ENCODE data around the gene PRKCB. TPM values are rescaled to one million over a fixed set of nuclear protein-coding genes. Genes with fewer than 3 reads are reported as not detected.
A peak's percentile ranks its signal among the peaks of the same experiment; 100 is the strongest.

The PRKCB gene
- total RNA-seq, 1 donor from 2014 or later, result 28.7 TPM

DNA sequence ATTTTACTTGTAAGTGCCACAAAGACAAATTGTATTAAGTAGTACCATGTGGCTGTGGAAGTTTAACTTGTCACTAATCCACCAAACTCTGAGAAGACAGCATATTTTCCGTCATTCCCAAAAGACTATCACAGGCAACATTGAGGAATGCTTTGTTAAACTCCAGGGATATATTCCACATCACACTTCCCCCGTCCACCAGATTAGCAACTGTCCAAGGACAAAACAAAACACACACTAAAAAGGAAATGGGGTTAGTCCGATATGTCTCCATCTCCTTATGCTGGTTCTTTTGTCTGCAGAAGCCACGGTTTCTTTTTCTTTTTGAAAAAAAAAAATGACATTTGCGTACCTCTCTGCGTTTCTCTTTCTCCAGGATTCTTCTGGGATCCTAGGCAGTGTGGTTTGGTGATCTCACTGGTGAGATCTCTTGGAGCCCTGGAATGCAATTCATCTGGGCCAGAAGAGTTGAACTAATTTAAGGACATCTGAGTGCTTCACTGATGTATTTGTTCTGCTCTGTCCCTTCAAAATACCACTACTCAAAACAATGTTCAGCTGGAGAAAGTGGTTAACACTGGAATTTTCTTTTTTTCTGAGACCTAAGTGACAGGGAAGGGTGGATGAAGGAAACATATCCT is 40.6 kb downstream of the PRKCB start:
- Mint-ChIP-seq H3K4me1 (ENCODE audit: unreplicated experiment) (peaks cover 14% of the 10 kb centered on the region), H3K27me3 (ENCODE audit: unreplicated experiment) (no peaks in the 10 kb centered on the region), H3K9me3 (ENCODE audit: unreplicated experiment) (no peaks in the 10 kb centered on the region), H3K4me3 (ENCODE audit: unreplicated experiment) (no peak overlapping the region), H3K27ac (ENCODE audit: unreplicated experiment) (peak overlapping the region; percentile 49), H3K36me3 (ENCODE audit: low read depth, unreplicated experiment) (peaks cover 1% of the 10 kb centered on the region)
- TF ChIP-seq, protein P1, sequence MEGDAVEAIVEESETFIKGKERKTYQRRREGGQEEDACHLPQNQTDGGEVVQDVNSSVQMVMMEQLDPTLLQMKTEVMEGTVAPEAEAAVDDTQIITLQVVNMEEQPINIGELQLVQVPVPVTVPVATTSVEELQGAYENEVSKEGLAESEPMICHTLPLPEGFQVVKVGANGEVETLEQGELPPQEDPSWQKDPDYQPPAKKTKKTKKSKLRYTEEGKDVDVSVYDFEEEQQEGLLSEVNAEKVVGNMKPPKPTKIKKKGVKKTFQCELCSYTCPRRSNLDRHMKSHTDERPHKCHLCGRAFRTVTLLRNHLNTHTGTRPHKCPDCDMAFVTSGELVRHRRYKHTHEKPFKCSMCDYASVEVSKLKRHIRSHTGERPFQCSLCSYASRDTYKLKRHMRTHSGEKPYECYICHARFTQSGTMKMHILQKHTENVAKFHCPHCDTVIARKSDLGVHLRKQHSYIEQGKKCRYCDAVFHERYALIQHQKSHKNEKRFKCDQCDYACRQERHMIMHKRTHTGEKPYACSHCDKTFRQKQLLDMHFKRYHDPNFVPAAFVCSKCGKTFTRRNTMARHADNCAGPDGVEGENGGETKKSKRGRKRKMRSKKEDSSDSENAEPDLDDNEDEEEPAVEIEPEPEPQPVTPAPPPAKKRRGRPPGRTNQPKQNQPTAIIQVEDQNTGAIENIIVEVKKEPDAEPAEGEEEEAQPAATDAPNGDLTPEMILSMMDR (IDR thresholded peaks at IDR 0.05; ENCODE audit: unreplicated experiment), result no peak
- no peak for DNase-seq (ENCODE audit: low spot score)

DNA sequence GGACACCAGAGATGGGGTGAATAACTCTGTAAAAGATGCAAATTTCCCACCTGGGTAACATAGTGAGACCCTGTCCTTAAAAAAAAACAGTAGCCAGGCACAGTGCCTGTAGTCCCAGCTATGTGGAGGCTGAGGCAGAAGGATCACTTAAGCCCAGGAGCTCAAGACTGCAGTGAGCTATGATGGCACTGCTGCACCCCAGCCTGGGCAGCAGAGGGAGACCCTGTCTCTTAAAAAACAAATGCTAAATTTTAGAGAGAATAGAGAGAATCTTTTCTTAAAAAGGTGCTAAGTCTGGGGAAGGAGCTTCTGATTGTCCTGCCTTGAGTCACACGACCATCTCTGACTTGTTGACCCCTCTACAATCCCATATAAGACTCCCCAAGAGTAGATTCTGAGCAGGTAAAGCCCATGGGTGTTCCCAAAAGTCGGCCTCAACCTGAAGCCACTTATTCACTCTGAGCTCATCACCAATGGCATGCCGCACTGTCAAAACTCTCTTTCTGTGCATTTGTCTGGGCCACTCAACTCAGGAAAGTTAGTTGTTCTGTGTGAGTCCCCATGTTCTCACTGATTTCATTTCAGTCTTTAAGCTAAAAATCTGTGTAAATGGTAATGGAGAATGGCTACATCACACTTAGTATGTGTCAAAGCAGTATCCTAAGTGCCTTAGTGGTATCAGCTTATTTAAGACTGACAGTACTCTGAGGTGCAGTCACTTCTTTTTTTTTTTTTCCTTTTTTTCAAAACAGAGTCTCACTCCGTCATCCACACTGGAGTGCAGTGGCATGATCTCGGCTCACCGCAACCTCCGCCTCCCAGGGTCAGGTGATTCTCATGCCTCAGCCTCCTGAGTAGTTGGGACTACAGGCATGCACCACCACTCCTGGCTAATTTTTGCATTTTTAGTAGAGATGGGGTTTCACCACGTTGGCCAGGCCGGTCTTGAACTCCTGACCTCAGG is 41.6 kb downstream of the PRKCB start:
- Mint-ChIP-seq H3K27ac (ENCODE audit: unreplicated experiment) (no peak overlapping the region), H3K27me3 (ENCODE audit: unreplicated experiment) (no peaks in the 10 kb centered on the region), H3K9me3 (ENCODE audit: unreplicated experiment) (no peaks in the 10 kb centered on the region), H3K36me3 (ENCODE audit: low read depth, unreplicated experiment) (no peaks in the 10 kb centered on the region), H3K4me3 (ENCODE audit: unreplicated experiment) (no peak overlapping the region), H3K4me1 (ENCODE audit: unreplicated experiment) (peaks cover 14% of the 10 kb centered on the region)
- TF ChIP-seq, protein P1 (IDR thresholded peaks at IDR 0.05; ENCODE audit: unreplicated experiment), result no peak
- DNase-seq (ENCODE audit: low spot score), result no peak

DNA sequence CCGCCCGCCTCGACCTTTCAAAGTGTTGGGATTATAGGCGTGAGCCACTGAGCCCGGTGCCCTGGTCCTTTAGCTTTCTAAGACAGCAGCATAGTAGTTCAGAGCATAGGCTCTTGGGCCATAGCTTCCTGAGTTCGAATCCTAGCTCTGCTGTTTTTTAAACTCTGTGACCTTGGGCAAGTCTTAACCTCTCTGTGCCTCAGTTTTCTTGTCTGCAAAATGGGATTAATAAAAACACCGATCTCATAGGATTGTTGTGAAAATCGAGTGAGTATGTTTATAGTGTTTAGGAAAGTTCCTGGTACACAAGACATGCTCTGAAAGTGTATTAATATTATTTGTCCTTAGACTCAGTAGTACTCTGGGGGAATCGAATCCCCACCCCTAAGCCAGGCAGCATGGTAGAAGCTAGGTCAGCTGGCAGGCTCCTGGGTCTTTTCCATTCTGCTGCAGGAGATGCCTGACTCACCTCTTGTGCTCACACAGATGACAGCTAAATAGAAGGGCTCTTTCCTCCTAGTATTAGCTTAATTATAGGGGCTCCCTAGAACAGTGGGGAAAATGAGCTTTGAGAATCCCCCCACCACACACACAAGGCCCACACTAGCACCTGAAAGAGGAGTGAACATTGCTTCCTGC is 44.1 kb downstream of the PRKCB start:
- TF ChIP-seq, protein P1 (IDR thresholded peaks at IDR 0.05; ENCODE audit: unreplicated experiment), result no peak
- peaks cover 2% of the 10 kb centered on the region for H3K27me3 Mint-ChIP-seq (ENCODE audit: unreplicated experiment)
- H3K9me3 Mint-ChIP-seq (ENCODE audit: unreplicated experiment), result no peaks in the 10 kb centered on the region
- no peak overlapping the region for H3K27ac Mint-ChIP-seq (ENCODE audit: unreplicated experiment)
- peaks cover 14% of the 10 kb centered on the region for H3K4me1 Mint-ChIP-seq (ENCODE audit: unreplicated experiment)
- no peak overlapping the region for H3K4me3 Mint-ChIP-seq (ENCODE audit: unreplicated experiment)
- no peaks in the 10 kb centered on the region for H3K36me3 Mint-ChIP-seq (ENCODE audit: low read depth, unreplicated experiment)
- DNase-seq (ENCODE audit: low spot score), result no peak

DNA sequence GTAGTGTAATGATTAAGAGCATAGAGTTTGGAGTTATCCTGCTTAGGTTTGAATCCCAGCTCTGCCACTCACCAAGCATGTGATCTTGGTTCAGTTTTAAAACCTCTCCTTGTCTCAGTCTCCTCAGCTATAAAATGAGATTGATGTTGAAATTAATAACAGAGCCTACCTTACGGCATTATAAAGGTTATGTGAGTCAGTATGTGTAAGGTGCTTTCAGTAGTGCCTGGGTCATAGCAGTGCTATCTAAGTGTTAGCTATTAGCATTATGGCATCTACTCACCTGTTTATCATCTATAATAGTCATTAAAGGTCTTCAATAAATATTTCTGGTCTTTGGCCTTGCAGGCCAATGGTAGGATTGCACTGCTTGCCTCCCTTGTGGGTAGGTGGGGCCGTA is 53.4 kb downstream of the PRKCB start:
- Mint-ChIP-seq H3K4me1 (ENCODE audit: unreplicated experiment) (peaks cover 9% of the 10 kb centered on the region), H3K9me3 (ENCODE audit: unreplicated experiment) (no peaks in the 10 kb centered on the region), H3K4me3 (ENCODE audit: unreplicated experiment) (no peak overlapping the region), H3K27me3 (ENCODE audit: unreplicated experiment) (peaks cover 3% of the 10 kb centered on the region), H3K36me3 (ENCODE audit: low read depth, unreplicated experiment) (no peaks in the 10 kb centered on the region), H3K27ac (ENCODE audit: unreplicated experiment) (no peak overlapping the region)
- TF ChIP-seq, protein P1 (IDR thresholded peaks at IDR 0.05; ENCODE audit: unreplicated experiment), result no peak
- DNase-seq (ENCODE audit: low spot score), result no peak
